ENCODE measurements around the gene SIGLEC1. TPM values are rescaled to one million over a fixed set of nuclear protein-coding genes. Genes with fewer than 3 reads are reported as not detected.

Gene SIGLEC1
- total RNA-seq, 3 donors from 2014 or later, result 2.0 to 32.0 (median 6.9) TPM

DNA sequence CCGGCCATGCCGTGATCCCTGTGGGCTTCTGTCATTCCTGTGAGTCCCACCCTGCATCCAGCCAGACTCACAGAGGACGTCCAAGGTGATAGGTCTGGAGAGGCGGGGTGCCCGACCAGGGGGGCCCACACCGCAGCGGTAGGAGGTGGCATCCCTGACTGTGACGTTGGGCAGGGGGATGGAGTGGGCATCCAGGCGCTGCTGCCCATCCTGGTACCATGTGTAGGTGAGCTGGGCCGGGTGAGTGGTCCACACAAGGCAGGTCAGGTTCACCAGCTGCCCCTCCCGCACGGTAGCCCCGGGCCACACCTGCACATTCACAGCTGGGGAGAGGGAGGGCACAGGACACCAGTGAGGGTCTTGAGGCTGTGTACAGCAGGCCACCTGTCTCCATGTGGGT lies 19.0 kb downstream of the SIGLEC1 start:
- no peak for DNase-seq (ENCODE audit: low spot score in 2 of 2)

DNA sequence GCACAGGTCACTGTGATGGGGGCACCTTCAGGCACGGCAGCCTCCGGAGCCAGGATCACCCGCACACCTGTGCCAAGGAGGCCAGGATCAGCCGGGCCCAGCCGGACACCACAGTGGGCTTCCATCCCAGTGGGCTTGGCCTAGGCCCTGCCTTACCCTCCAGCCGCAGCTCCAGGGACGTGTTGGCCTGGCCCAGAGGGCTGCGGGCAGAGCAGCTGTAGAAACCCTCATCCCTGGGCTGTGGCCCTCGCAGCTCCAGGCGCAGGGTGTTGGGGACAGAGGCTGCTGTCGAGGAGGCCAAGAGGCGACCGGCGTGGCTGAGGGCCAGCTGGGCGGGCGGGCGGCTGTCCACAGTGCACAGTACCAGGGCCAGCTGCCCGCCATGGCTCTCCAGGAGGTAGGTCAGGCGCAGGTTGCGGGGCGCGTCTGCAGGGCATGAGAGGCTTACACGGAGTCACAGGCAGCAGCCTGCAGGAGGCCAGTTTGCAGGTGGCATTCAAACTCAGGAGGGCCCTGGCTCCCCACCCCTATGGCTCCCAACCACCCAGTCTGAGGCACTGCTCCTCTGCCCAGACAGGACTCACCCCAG lies 19.6 kb downstream of the SIGLEC1 start:
- intact Hi-C loops (cut with DNase I; ENCODE audit: low total_unique reads), result no loop called here
- no peaks in the 10 kb centered on the region for H3K4me1 ChIP-seq
- H3K36me3 ChIP-seq, result no peaks in the 10 kb centered on the region
- no peak for DNase-seq (ENCODE audit: low spot score in 2 of 2)
- no peak overlapping the region for H3K4me3 ChIP-seq
- TF ChIP-seq POLR2AphosphoS5 (IDR thresholded peaks at IDR 0.05) (no peak), POLR2A (IDR thresholded peaks at IDR 0.05) (no peak)
- TF ChIP-seq, protein P1, sequence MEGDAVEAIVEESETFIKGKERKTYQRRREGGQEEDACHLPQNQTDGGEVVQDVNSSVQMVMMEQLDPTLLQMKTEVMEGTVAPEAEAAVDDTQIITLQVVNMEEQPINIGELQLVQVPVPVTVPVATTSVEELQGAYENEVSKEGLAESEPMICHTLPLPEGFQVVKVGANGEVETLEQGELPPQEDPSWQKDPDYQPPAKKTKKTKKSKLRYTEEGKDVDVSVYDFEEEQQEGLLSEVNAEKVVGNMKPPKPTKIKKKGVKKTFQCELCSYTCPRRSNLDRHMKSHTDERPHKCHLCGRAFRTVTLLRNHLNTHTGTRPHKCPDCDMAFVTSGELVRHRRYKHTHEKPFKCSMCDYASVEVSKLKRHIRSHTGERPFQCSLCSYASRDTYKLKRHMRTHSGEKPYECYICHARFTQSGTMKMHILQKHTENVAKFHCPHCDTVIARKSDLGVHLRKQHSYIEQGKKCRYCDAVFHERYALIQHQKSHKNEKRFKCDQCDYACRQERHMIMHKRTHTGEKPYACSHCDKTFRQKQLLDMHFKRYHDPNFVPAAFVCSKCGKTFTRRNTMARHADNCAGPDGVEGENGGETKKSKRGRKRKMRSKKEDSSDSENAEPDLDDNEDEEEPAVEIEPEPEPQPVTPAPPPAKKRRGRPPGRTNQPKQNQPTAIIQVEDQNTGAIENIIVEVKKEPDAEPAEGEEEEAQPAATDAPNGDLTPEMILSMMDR (IDR thresholded peaks at IDR 0.05), result no peak
- H3K9me3 ChIP-seq, result peaks cover 0 to 6% of the 10 kb centered on the region in 2 donors
- H3K27ac ChIP-seq, result no peak overlapping the region
- no peaks in the 10 kb centered on the region for H3K27me3 ChIP-seq

More for the DNA sequence above, 19.0 kb downstream of the SIGLEC1 start:
- Histone ChIP-seq H3K27me3 (no peaks in the 10 kb centered on the region), H3K4me3 (no peak overlapping the region), H3K36me3 (no peaks in the 10 kb centered on the region), H3K4me1 (no peaks in the 10 kb centered on the region), H3K9me3 (peaks cover 0 to 6% of the 10 kb centered on the region in 2 donors), H3K27ac (no peak overlapping the region)
- TF ChIP-seq POLR2AphosphoS5 (IDR thresholded peaks at IDR 0.05), result no peak
- TF ChIP-seq POLR2A (IDR thresholded peaks at IDR 0.05), result no peak
- TF ChIP-seq, protein P1 (IDR thresholded peaks at IDR 0.05), result no peak
- intact Hi-C loops (cut with DNase I; ENCODE audit: low total_unique reads), result no loop called here

DNA sequence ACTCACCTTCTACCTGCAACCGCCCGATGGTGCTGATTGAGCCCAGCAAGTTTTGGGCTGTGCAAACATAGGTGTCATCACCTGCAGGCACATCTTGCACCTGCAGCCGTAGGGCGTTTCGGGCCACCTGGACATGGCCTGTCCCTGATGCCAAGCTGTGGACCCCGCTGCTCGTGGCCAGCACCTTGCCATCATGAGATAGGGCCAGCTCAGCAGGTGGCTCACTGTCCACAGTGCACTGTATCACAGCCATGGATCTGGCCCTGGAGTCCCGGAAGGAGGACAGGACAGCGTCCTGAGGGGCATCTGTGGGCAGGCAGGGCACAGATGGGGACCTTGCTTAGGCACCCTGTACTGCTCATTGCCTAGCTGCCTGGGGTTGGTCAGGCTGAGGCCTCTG lies 20.5 kb downstream of the SIGLEC1 start:
- Histone ChIP-seq H3K27me3 (no peaks in the 10 kb centered on the region), H3K27ac (no peak overlapping the region), H3K9me3 (peaks cover 0 to 6% of the 10 kb centered on the region in 2 donors), H3K36me3 (no peaks in the 10 kb centered on the region), H3K4me3 (no peak overlapping the region), H3K4me1 (no peaks in the 10 kb centered on the region)
- intact Hi-C loops (cut with DNase I; ENCODE audit: low total_unique reads), result no loop called here
- DNase-seq (ENCODE audit: low spot score in 2 of 2), result no peak
- TF ChIP-seq POLR2AphosphoS5 (IDR thresholded peaks at IDR 0.05), result no peak
- TF ChIP-seq, protein P1 (IDR thresholded peaks at IDR 0.05), result no peak
- TF ChIP-seq POLR2A (IDR thresholded peaks at IDR 0.05), result no peak

DNA sequence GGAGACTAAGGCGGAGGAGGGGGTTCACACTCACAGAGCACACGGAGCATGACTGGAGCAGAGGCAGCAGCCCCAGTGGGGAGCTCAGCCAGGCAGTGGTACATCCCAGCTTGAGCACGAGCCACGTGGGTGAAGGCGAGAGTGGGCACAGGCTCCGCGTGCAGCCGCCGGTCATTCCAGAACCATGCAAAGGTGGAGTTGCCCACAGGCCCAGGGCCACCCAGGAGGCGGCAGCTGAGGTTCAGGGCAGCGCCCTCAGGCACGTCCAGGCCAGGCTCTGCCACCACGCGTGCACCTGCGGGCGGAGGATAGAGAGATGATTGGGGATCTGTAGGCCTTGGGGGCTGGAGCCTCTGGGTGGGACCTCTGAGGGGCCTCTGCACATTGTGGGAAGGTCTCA lies 21.1 kb downstream of the SIGLEC1 start:
- Histone ChIP-seq H3K27me3 (no peaks in the 10 kb centered on the region), H3K4me1 (no peaks in the 10 kb centered on the region), H3K36me3 (no peaks in the 10 kb centered on the region), H3K9me3 (peaks cover 0 to 3% of the 10 kb centered on the region in 2 donors), H3K27ac (no peak overlapping the region), H3K4me3 (no peak overlapping the region)
- intact Hi-C loops (cut with DNase I; ENCODE audit: low total_unique reads), result no loop called here
- no peak for DNase-seq (ENCODE audit: low spot score in 2 of 2)
- TF ChIP-seq POLR2AphosphoS5 (IDR thresholded peaks at IDR 0.05) (no peak), POLR2A (IDR thresholded peaks at IDR 0.05) (no peak)
- TF ChIP-seq, protein P1 (IDR thresholded peaks at IDR 0.05), result no peak

DNA sequence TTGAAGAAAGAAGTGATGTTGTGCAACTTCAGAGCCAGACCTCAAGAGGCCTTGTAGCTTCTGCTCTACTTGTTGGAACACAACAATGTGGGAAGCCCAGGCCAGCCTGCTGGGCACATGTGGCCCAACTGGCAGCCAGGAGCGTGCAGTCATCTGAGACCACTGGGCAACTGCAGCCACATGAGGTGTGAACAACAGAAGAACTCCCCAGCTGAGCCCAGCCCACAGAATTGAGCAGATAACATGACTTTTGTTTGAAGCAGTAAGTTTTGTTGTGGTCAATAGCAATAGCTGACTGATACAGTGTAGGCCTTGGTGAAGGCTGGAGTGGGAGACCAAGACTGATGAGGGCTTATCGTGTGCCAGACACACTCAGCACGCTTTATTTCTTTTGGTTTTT lies 22.0 kb downstream of the SIGLEC1 start:
- DNase-seq (ENCODE audit: low spot score in 2 of 2), result no peak
- H3K4me1 ChIP-seq, result no peaks in the 10 kb centered on the region
- H3K27me3 ChIP-seq, result no peaks in the 10 kb centered on the region
- H3K27ac ChIP-seq, result no peak overlapping the region
- H3K4me3 ChIP-seq, result no peak overlapping the region
- no peaks in the 10 kb centered on the region for H3K36me3 ChIP-seq
- no peaks in the 10 kb centered on the region for H3K9me3 ChIP-seq
- intact Hi-C loops (cut with DNase I; ENCODE audit: low total_unique reads), result no loop called here
- TF ChIP-seq, protein P1 (IDR thresholded peaks at IDR 0.05), result no peak
- no peak for TF ChIP-seq POLR2AphosphoS5 (IDR thresholded peaks at IDR 0.05)
- no peak for TF ChIP-seq POLR2A (IDR thresholded peaks at IDR 0.05)
